ENCODE data around the gene NDUFB8. TPM values are rescaled to one million over a fixed set of nuclear protein-coding genes. Genes with fewer than 3 reads are reported as not detected.
A peak's percentile ranks its signal among the peaks of the same experiment; 100 is the strongest.

The NDUFB8 gene
- total and polyA plus RNA-seq, 10 of the 15 experiments (the other 5 are each of a cell fraction or from before 2014, with no cell fraction given) = 180 to 572 (median 382) TPM

DNA sequence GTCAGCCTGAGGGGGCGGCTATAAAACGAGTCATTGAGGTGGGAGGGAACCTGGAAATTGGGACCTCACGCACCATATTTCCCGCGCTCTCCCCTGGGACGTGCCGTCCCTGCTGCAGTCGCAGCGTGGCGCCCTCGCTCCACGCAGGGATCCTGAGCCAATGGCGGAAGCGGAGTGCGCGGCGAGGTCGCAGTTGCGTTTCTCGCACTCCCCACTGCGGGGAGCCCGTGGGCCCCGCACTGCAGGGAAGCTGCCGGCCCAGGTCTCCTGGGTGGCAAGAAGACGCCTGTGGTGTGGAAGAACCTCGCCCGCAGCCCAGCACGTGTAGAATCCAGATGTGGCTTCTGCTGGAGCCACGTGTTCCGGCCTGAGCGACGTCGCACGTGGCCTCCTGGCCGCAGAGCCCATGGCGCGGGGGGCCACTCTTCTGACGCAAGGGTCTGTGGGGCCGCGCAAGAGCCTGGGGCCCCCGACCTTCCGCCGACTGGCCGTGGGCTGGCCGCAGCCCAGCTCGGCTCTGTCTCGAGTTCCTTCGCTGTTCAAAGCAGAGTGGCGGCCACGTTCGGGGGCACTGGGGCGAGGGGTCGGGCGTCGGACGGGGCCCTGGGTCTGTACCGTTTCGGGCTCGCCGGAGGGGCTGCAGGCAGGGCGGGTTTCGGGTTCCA is 32.5 kb upstream of the NDUFB8 start (continued):
- TF ChIP-seq, protein P1, sequence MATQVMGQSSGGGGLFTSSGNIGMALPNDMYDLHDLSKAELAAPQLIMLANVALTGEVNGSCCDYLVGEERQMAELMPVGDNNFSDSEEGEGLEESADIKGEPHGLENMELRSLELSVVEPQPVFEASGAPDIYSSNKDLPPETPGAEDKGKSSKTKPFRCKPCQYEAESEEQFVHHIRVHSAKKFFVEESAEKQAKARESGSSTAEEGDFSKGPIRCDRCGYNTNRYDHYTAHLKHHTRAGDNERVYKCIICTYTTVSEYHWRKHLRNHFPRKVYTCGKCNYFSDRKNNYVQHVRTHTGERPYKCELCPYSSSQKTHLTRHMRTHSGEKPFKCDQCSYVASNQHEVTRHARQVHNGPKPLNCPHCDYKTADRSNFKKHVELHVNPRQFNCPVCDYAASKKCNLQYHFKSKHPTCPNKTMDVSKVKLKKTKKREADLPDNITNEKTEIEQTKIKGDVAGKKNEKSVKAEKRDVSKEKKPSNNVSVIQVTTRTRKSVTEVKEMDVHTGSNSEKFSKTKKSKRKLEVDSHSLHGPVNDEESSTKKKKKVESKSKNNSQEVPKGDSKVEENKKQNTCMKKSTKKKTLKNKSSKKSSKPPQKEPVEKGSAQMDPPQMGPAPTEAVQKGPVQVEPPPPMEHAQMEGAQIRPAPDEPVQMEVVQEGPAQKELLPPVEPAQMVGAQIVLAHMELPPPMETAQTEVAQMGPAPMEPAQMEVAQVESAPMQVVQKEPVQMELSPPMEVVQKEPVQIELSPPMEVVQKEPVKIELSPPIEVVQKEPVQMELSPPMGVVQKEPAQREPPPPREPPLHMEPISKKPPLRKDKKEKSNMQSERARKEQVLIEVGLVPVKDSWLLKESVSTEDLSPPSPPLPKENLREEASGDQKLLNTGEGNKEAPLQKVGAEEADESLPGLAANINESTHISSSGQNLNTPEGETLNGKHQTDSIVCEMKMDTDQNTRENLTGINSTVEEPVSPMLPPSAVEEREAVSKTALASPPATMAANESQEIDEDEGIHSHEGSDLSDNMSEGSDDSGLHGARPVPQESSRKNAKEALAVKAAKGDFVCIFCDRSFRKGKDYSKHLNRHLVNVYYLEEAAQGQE (IDR thresholded peaks at IDR 0.05; ENCODE audit: low read depth, low read length) = no peak
- TF ChIP-seq, protein P2, sequence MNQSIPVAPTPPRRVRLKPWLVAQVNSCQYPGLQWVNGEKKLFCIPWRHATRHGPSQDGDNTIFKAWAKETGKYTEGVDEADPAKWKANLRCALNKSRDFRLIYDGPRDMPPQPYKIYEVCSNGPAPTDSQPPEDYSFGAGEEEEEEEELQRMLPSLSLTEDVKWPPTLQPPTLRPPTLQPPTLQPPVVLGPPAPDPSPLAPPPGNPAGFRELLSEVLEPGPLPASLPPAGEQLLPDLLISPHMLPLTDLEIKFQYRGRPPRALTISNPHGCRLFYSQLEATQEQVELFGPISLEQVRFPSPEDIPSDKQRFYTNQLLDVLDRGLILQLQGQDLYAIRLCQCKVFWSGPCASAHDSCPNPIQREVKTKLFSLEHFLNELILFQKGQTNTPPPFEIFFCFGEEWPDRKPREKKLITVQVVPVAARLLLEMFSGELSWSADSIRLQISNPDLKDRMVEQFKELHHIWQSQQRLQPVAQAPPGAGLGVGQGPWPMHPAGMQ (IDR thresholded peaks at IDR 0.05; ENCODE audit: borderline replicate concordance) = no peak
- TF ChIP-seq, protein P3, sequence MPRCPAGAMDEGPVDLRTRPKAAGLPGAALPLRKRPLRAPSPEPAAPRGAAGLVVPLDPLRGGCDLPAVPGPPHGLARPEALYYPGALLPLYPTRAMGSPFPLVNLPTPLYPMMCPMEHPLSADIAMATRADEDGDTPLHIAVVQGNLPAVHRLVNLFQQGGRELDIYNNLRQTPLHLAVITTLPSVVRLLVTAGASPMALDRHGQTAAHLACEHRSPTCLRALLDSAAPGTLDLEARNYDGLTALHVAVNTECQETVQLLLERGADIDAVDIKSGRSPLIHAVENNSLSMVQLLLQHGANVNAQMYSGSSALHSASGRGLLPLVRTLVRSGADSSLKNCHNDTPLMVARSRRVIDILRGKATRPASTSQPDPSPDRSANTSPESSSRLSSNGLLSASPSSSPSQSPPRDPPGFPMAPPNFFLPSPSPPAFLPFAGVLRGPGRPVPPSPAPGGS (IDR thresholded peaks at IDR 0.05; ENCODE audit: borderline replicate concordance, insufficient read depth, low read depth, low read length, poor library complexity, severe bottlenecking) = peak; percentile 19
- TF ChIP-seq SMARCA5 (IDR thresholded peaks at IDR 0.05) = peak; percentile 68; the same call in 1 of the 2 replicates
- TF ChIP-seq CREB1 (IDR thresholded peaks at IDR 0.05; ENCODE audit: low read depth) = no peak
- TF ChIP-seq POLR2A (IDR thresholded peaks at IDR 0.05; ENCODE audit: low read depth, low read length) = no peak; the same call in 1 of the 2 replicates
- TF ChIP-seq EED (IDR thresholded peaks at IDR 0.05; ENCODE audit: low read depth) = no peak
- TF ChIP-seq E2F4 (IDR thresholded peaks at IDR 0.05; ENCODE audit: low read depth, low read length) = 0 out of 2 replicates have a peak, but pooled peaks have one; percentile 49
- TF ChIP-seq IRF4 (IDR thresholded peaks at IDR 0.05; ENCODE audit: low read depth, low read length) = 0 out of 2 replicates have a peak, but pooled peaks have one; percentile 19
- TF ChIP-seq MEF2A (IDR thresholded peaks at IDR 0.05; ENCODE audit: insufficient read depth, low read depth, low read length) = 0 out of 2 replicates have a peak, but pooled peaks have one; percentile 29
- no peak for TF ChIP-seq ESRRA (IDR thresholded peaks at IDR 0.05; ENCODE audit: low read length)
- no peak for TF ChIP-seq PRDM15 (CRISPR knock-in tag; IDR thresholded peaks at IDR 0.05)
- TF ChIP-seq NFXL1 (IDR thresholded peaks at IDR 0.05; ENCODE audit: borderline replicate concordance) = no peak
- no peak for TF ChIP-seq SUZ12 (IDR thresholded peaks at IDR 0.05; ENCODE audit: unreplicated experiment)
- no peak for TF ChIP-seq ETV6 (conservative IDR thresholded peaks at IDR 0.05 in 1 of 2, IDR thresholded peaks at IDR 0.05 in 1 of 2; ENCODE audit: borderline replicate concordance in 1 of 2, low read depth in 1 of 2)
- TF ChIP-seq ZNF622 (IDR thresholded peaks at IDR 0.05) = no peak
- no peak for TF ChIP-seq RBBP5 (conservative IDR thresholded peaks at IDR 0.05)
- TF ChIP-seq MEF2B (IDR thresholded peaks at IDR 0.05; ENCODE audit: partially characterized antibody, poor library complexity, severe bottlenecking) = peak; percentile 63
- TF ChIP-seq GATAD2B (conservative IDR thresholded peaks at IDR 0.05; ENCODE audit: low read depth) = peak; percentile 57; the same call in 1 of the 2 replicates

Data from GM12878 (cell line).